ENCODE measurements around the gene RPS29. TPM values are rescaled to one million over a fixed set of nuclear protein-coding genes. Genes with fewer than 3 reads are reported as not detected.

The RPS29 gene
- total and polyA plus RNA-seq, 10 of the 15 experiments (the other 5 are each of a cell fraction or from before 2014, with no cell fraction given), result 2,685 to 10,815 (median 4,359) TPM

DNA sequence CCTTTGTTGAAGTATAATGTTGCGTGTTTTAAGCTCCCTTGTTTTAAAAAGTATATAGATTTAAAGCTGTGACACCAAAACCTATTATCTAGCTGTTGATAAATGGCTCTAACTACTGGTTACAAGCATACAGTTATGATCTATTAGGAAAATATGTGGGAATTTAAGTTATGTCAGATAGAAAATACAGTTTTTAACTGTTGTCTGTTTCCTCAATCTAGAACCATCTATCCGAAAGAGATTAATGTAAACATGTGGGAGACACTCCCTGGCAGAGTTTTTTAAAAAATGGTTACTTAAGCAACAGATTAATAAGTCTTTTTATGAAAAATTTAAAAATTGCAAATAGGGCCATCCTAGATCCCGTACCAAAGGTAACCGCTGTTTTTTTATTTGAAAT is 26.1 kb upstream of the RPS29 start:
- RAD21 ChIA-PET (ENCODE audit: unreplicated experiment), result interaction anchor here (1.1 to 1.5 kb wide), 2 partner anchors 9 to 12 kb away, joined by 4 to 5 read pairs; partner anchors contain the start of genes MGAT2 and RPL36AL
- H3K4me3 ChIP-seq, result no peak overlapping the region
- H3K27ac ChIP-seq (ENCODE audit: control insufficient read depth, insufficient read depth), result no peak overlapping the region
- H3K9me3 ChIP-seq (replicated peaks; ENCODE audit: control insufficient read depth, insufficient read depth, low read length), result no peaks in the 10 kb centered on the region
- ATAC-seq, result no peak
- no peak for TF ChIP-seq IKZF1 (conservative IDR thresholded peaks at IDR 0.05)
- no peak for TF ChIP-seq ETV6 (conservative IDR thresholded peaks at IDR 0.05 in 1 of 2, IDR thresholded peaks at IDR 0.05 in 1 of 2; ENCODE audit: borderline replicate concordance in 1 of 2, low read depth in 1 of 2)
- TF ChIP-seq, protein P1, sequence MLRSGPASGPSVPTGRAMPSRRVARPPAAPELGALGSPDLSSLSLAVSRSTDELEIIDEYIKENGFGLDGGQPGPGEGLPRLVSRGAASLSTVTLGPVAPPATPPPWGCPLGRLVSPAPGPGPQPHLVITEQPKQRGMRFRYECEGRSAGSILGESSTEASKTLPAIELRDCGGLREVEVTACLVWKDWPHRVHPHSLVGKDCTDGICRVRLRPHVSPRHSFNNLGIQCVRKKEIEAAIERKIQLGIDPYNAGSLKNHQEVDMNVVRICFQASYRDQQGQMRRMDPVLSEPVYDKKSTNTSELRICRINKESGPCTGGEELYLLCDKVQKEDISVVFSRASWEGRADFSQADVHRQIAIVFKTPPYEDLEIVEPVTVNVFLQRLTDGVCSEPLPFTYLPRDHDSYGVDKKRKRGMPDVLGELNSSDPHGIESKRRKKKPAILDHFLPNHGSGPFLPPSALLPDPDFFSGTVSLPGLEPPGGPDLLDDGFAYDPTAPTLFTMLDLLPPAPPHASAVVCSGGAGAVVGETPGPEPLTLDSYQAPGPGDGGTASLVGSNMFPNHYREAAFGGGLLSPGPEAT (IDR thresholded peaks at IDR 0.05; ENCODE audit: low read depth), result no peak
- no peak overlapping the region for H3K9ac ChIP-seq (ENCODE audit: control insufficient read depth, insufficient read depth, low read length)
- FAIRE-seq, result no peak
- H3K79me2 ChIP-seq (ENCODE audit: control insufficient read depth, insufficient read depth, low read length), result peaks cover 15% of the 10 kb centered on the region
- CTCF ChIA-PET, result interaction anchor here (0.6 to 1.1 kb wide), 2 partner anchors 25 to 27 kb away, joined by 3 to 4 read pairs; no protein-coding TSS in a partner anchor
- H4K20me1 ChIP-seq (ENCODE audit: control insufficient read depth, insufficient read depth), result no peaks in the 10 kb centered on the region
- SMC1A ChIA-PET (ENCODE audit: uncharacterized antibody, unreplicated experiment), result interaction anchor here (0.6 to 1.7 kb wide), 3 partner anchors 12 to 150 kb away, joined by 3 to 4 read pairs (median 3); no protein-coding TSS in a partner anchor
- peaks cover 0 to 11% of the 10 kb centered on the region in 2 experiments; a peak in 3 of 4 replicates for H3K36me3 ChIP-seq (ENCODE audit: control insufficient read depth in 2 of 2, insufficient read depth in 2 of 2, low read length in 1 of 2)
- H3K4me2 ChIP-seq (ENCODE audit: control insufficient read depth, insufficient read depth), result no peak overlapping the region
- DNase-seq (ENCODE audit: low read depth, low spot score), result no peak
- no peaks in the 10 kb centered on the region for H3K4me1 ChIP-seq (ENCODE audit: control insufficient read depth, insufficient read depth, low read length)
- intact Hi-C loops (cut with micrococcal nuclease; ENCODE audit: unreplicated experiment) (no loop called here), in situ Hi-C loops (cut with MboI) (no loop called here)
- no peak overlapping the region for H2AFZ ChIP-seq (ENCODE audit: control insufficient read depth, low read depth, low read length)
- H3K27me3 ChIP-seq (replicated peaks in 1 of 2; ENCODE audit: control insufficient read depth in 2 of 2, insufficient read depth in 2 of 2, low read length in 1 of 2), result no peaks in the 10 kb centered on the region
- no TSS peak for BruUV-seq (replicated peaks)
- 86% methylated on average over 4 of the region's 4 CpGs for WGBS (ENCODE audit: insufficient coverage, insufficient replicate concordance, low lambda C conversion rate, missing lambda C conversion rate)
- POLR2A ChIA-PET, result interaction anchor here (0.8 kb wide), 1 partner anchor 8 kb away, joined by 4 read pairs; the partner anchor contains the start of genes MGAT2 and RPL36AL

DNA sequence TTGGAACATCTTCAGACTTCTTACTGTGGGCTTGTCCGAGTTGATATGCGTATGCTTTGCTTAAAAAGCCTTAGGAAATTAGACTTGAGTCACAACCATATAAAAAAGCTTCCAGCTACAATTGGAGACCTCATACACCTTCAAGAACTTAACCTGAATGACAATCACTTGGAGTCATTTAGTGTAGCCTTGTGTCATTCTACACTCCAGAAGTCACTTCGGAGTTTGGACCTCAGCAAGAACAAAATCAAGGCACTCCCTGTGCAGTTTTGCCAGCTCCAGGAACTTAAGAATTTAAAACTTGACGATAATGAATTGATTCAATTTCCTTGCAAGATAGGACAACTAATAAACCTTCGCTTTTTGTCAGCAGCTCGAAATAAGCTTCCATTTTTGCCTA is 21.4 kb upstream of the RPS29 start:
- Histone ChIP-seq H4K20me1 (ENCODE audit: control insufficient read depth, insufficient read depth) (no peaks in the 10 kb centered on the region), H3K4me3 (no peak overlapping the region), H3K9me3 (replicated peaks; ENCODE audit: control insufficient read depth, insufficient read depth, low read length) (no peaks in the 10 kb centered on the region), H2AFZ (ENCODE audit: control insufficient read depth, low read depth, low read length) (no peak overlapping the region), H3K27ac (ENCODE audit: control insufficient read depth, insufficient read depth) (no peak overlapping the region), H3K79me2 (ENCODE audit: control insufficient read depth, insufficient read depth, low read length) (peaks cover 17% of the 10 kb centered on the region), H3K4me2 (ENCODE audit: control insufficient read depth, insufficient read depth) (no peak overlapping the region), H3K36me3 (ENCODE audit: control insufficient read depth in 2 of 2, insufficient read depth in 2 of 2, low read length in 1 of 2) (peaks cover 2 to 8% of the 10 kb centered on the region in 2 experiments; a peak in 3 of 4 replicates), H3K27me3 (replicated peaks in 1 of 2; ENCODE audit: control insufficient read depth in 2 of 2, insufficient read depth in 2 of 2, low read length in 1 of 2) (no peaks in the 10 kb centered on the region), H3K4me1 (ENCODE audit: control insufficient read depth, insufficient read depth, low read length) (no peaks in the 10 kb centered on the region), H3K9ac (ENCODE audit: control insufficient read depth, insufficient read depth, low read length) (no peak overlapping the region)
- no peak for TF ChIP-seq EED (IDR thresholded peaks at IDR 0.05; ENCODE audit: low read depth)
- TF ChIP-seq, protein P2, sequence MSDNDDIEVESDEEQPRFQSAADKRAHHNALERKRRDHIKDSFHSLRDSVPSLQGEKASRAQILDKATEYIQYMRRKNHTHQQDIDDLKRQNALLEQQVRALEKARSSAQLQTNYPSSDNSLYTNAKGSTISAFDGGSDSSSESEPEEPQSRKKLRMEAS (IDR thresholded peaks at IDR 0.05; ENCODE audit: low read depth, low read length), result no peak
- BruUV-seq (replicated peaks), result no TSS peak
- ATAC-seq, result no peak
- CTCF ChIA-PET, result interaction anchor here (0.8 kb wide), 2 partner anchors 9 to 13 kb away, joined by 3 to 4 read pairs; partner anchors contain the start of genes LRR1 and RPL36AL
- SMC1A ChIA-PET (ENCODE audit: uncharacterized antibody, unreplicated experiment), result interaction anchor here (0.9 to 1.2 kb wide), 2 partner anchors 9 to 13 kb away, joined by 3 to 4 read pairs; partner anchors contain the start of gene LRR1
- intact Hi-C loops (cut with micrococcal nuclease; ENCODE audit: unreplicated experiment) (no loop called here), in situ Hi-C loops (cut with MboI) (no loop called here)
- DNase-seq (ENCODE audit: low read depth, low spot score), result no peak
- no peak for FAIRE-seq
- RAD21 ChIA-PET (ENCODE audit: unreplicated experiment), result interaction anchor here (0.8 kb wide), 1 partner anchor 12 kb away, joined by 3 read pairs; the partner anchor contains the start of gene RPL36AL
- 98% methylated on average over 6 of the region's 6 CpGs for WGBS (ENCODE audit: insufficient coverage, insufficient replicate concordance, low lambda C conversion rate, missing lambda C conversion rate)
- POLR2A ChIA-PET, result interaction anchor here (1.4 to 2.0 kb wide), 2 partner anchors 12 to 17 kb away, joined by 4 to 8 read pairs; partner anchors contain the start of genes MGAT2 and RPL36AL

Measured in GM12878 (cell line).